ENCODE data around the gene RNF167. TPM values are rescaled to one million over a fixed set of nuclear protein-coding genes. Genes with fewer than 3 reads are reported as not detected.

The RNF167 gene
- total RNA-seq, 2 donors from 2014 or later, result 23.1 to 37.6 TPM

- Histone ChIP-seq H3K4me1 (peaks cover 38% of the 10 kb centered on the region), H3K36me3 (replicated peaks in 1 of 2; ENCODE audit: insufficient read depth in 1 of 2, low read depth in 2 of 2) (peaks cover 0 to 4% of the 10 kb centered on the region in 2 donors), H3K27me3 (no peaks in the 10 kb centered on the region), H3K27ac (peak overlapping the region in 2 of 4 donors; percentile 37 to 99), H3K9me3 (no peaks in the 10 kb centered on the region), H3K4me3 (no peak overlapping the region)
- TF ChIP-seq CTCF (IDR thresholded peaks at IDR 0.05) (no peak), POLR2A (IDR thresholded peaks at IDR 0.05) (peak in 1 of 3 donors; percentile 12)
- WGBS, 2 donors, result 65 to 81% methylated on average over 3 of the region's 3 CpGs
- ATAC-seq, result no peak
- intact Hi-C loops (cut with DNase I), result no loop called here
- no peak for DNase-seq
These were observed 4.1 kb downstream of the RNF167 start for GRCh38 chr17:4944163-4944553.

- Histone ChIP-seq H3K27ac (peak overlapping the region; percentile 4 to 99 (median 32)), H3K9me3 (no peaks in the 10 kb centered on the region), H3K36me3 (replicated peaks in 1 of 2; ENCODE audit: insufficient read depth in 1 of 2, low read depth in 2 of 2) (peaks cover 0 to 4% of the 10 kb centered on the region in 2 donors), H3K4me3 (no peak overlapping the region), H3K4me1 (peaks cover 38% of the 10 kb centered on the region), H3K27me3 (no peaks in the 10 kb centered on the region)
- 49 to 59% methylated on average over 5 to 8 of the region's 8 CpGs for WGBS, 2 donors
- ATAC-seq (no peak), DNase-seq (no peak)
- intact Hi-C loops (cut with DNase I), result no loop called here
- no peak for TF ChIP-seq CTCF (IDR thresholded peaks at IDR 0.05)
- no peak for TF ChIP-seq POLR2A (IDR thresholded peaks at IDR 0.05)
These were observed 4.6 kb downstream of the RNF167 start for GRCh38 chr17:4944554-4945175.

- ATAC-seq, result no peak
- no peak overlapping the region for H3K4me3 ChIP-seq
- H3K9me3 ChIP-seq, result no peaks in the 10 kb centered on the region
- no peaks in the 10 kb centered on the region for H3K27me3 ChIP-seq
- 49 to 68% methylated on average over 6 to 7 of the region's 7 CpGs for WGBS, 2 donors
- intact Hi-C loops (cut with DNase I), result no loop called here
- peak overlapping the region; percentile 4 to 99 (median 32) for H3K27ac ChIP-seq
- peaks cover 42% of the 10 kb centered on the region for H3K4me1 ChIP-seq
- peak; percentile 66 to 87 (median 76) for DNase-seq
- TF ChIP-seq CTCF (IDR thresholded peaks at IDR 0.05) (no peak), POLR2A (IDR thresholded peaks at IDR 0.05) (no peak)
- peaks cover 0 to 4% of the 10 kb centered on the region in 2 donors for H3K36me3 ChIP-seq (replicated peaks in 1 of 2; ENCODE audit: insufficient read depth in 1 of 2, low read depth in 2 of 2)
These were observed 5.3 kb downstream of the RNF167 start for GRCh38 chr17:4945176-4945943.

- H3K4me3 ChIP-seq, result no peak overlapping the region
- no peak for TF ChIP-seq POLR2A (IDR thresholded peaks at IDR 0.05)
- no peak for TF ChIP-seq CTCF (IDR thresholded peaks at IDR 0.05)
- intact Hi-C loops (cut with DNase I), result no loop called here
- H3K36me3 ChIP-seq (replicated peaks in 1 of 2; ENCODE audit: insufficient read depth in 1 of 2, low read depth in 2 of 2), result peaks cover 0 to 4% of the 10 kb centered on the region in 2 donors
- no peaks in the 10 kb centered on the region for H3K9me3 ChIP-seq
- ATAC-seq (no peak), DNase-seq (no peak)
- peak overlapping the region in 3 of 4 donors; percentile 13 to 99 (median 37) for H3K27ac ChIP-seq
- WGBS, 2 donors, result 28 to 32% methylated on average over 4 of the region's 4 CpGs
- peaks cover 45% of the 10 kb centered on the region for H3K4me1 ChIP-seq
- no peaks in the 10 kb centered on the region for H3K27me3 ChIP-seq
These were observed 5.8 kb downstream of the RNF167 start for GRCh38 chr17:4945944-4946280.
